ENCODE results near the gene ANKRD13A.
A peak's percentile ranks its signal among the peaks of the same experiment; 100 is the strongest.

ANKRD13A gene

DNA sequence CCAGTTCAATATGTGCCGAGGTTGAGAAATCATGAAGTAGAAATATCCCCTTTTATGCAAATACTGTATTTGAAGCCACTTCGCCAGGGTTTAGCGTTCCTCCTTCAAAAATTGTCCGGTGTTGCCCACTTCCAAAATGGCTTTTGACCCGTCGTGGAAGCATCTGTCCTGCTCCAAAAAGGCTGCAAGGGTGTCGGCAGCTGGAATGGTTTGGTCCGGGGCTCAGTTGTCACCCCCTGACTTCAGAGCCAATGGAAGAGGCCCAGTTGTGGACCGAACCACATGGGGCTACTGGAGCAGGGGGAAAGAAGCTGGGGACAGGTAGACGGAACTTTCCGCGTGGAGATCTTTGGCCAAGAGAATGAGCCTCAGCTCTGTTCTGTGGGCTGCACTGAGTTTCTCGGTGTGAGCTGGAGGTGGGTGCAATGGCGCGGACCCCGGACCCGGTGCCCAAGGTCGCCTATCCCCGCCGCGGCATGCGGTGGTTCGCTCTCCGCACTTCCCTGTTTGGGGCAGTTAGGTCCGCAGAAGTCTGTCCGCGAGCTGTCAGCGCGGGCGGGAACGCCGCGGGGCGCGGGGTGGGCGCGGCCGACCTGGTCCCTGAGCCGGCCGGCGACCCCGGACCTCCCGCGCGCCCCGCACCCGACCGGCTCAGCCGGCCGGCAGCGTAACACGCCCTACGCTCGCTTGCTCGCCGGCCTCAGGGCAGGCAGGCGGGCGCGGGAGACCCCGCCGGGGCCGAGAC is at the start of gene ANKRD13A:
Gene ANKRD13A (plus strand): TSS at position 527 of the 745 bp plus-strand sequence. CDS start 259 bp downstream, outside the sequence.
- DNase-seq, result peak; percentile 95 to 96

DNA sequence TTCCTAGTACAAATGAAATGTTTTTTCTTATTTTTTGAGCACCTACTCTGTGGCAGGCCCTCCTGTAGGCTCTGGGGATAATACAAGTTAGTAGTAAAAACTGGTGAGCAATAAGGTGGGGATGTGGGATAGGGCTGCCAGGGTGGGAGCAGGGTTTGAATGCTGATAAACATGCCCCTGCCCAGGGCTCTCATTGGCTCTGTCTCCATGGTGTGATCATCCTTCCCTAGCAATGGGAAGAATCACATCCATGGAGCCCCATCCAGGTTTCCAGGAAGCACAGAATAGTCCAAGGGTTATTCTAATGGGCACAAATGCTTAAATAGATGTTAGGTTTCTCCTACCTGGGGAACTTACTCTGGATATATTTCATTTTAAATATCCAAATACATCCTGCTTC is 48.6 kb upstream of the ANKRD13A start:
- DNase-seq, result no peak

DNA sequence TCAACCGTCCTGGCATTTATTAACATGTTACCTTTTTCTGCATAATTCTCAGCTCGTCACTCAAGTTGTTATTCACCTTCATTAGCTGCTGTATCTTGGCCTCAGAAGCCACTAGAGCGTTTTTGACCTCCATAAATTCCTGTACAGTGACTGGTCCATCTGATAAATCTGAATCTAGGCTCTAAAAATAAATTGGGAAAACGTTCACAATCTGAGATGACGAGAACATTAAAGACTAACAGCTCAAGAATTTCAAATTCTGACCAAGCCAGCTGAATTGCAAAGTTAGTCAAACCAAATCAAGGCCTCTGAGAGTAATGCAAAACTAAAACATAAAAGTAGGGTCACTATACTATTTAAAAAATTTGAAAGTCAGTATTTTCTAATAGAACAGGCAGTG is 48.1 kb upstream of the ANKRD13A start:
- no peak for DNase-seq

DNA sequence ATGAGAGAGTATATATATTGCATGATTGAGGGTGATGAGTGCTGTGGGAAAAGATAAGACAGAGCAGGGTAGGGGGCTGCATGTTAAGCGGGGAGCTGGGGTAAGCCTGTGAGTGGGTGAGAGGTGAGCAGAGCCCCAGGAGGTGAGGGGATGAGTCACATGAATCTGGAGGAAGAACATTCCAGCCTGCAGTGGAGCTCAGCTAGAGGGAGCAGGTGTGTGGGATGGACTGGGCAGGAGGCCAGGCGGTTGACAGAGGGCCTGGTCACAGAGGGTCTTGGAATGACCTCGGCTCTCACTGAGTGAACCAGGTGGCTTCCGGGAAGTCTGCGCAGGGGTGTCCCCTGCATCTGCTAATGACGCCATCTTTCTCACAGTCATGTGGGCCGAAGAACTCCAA is 47.5 kb upstream of the ANKRD13A start:
- DNase-seq, result no peak

DNA sequence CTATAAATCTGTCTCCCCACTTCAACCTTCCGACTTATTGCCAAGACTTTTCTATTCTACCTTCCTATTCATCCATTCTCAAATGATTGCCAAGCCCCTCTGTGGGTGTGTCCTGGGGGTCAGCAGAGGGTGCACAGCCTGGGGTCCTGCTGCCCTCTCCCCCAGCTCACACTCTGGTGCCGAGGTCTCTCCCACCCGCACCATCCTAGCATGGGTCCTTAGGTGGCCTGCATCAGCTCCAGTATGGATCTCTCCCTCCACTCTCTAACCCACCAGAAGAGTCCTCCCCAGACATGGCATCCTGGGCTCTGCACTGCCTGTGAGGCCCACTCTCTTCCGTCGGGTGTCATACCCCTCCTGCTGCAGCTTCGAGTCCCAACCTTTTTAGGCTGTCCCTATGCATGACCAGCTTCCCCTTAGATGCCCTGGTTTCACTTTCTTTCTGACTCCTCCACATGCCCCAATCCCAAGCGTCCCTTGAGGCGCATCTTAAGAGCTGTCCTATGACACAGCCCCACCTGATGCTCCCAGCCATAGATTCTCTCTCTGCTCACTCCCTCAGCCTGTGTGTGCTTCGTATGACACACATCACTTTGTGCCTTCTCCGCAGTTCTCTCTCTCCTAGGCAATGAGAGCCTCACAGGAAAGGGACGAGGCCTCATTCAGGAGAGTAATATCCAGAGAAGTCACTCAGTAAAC is 46.9 kb upstream of the ANKRD13A start:
- peak; percentile 9 to 17 for DNase-seq

DNA sequence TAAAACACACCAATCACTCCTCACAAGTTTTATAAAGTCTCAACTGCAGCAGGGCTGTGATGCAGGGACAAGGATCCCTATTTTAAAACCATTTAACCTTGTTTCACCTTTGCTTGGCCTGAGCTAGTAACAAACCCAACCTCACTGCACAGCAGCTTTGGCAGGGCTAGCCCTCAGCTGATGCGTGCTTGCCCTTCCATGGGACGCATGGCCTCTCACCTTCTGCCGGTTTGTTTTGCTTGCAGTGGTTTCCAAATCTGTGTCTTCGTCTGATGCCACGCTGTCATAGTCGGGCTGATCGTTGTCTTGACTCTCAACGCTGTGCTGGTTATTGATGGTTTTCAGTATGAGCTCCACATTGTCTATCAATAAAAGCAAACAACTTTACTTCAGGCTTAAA is 46.4 kb upstream of the ANKRD13A start:
- DNase-seq, result no peak

DNA sequence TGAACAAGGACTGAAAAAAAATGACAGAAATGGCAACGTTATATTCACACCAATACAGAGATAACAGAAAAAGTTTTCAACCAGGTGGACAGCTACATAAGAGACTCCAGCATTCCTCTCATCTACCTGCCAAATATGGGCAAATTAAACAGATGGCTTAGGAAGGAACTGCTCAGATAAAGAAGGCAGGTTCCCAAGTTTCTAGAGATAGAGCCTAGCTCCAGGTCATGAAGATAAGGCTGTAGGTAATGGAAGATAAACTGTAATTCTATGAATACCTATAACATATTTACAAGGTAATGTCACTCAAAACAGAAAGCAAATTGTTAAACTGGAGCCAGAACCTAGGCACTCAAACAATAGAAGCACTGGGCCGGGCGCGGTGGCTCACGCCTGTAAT is 45.6 kb upstream of the ANKRD13A start:
- DNase-seq, result no peak

DNA sequence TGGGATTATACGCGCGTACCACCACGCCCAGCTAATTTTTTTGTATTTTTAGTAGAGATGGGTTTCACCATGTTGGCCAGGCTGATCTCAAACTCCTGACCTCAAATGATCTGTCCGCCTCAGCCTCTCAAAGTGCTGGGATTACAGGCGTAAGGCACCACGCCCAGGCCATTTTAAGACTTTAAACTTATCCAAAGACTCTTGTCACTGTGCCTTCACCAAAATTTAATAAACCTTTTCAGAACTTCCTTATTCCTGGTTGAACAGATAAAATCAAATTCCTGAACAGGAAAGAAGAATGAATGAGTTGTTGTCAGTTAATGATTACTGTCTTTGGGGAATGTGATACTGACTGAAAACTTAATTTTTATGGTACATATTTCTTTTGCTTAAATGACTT is 40.9 kb upstream of the ANKRD13A start:
- DNase-seq, result no peak

DNA sequence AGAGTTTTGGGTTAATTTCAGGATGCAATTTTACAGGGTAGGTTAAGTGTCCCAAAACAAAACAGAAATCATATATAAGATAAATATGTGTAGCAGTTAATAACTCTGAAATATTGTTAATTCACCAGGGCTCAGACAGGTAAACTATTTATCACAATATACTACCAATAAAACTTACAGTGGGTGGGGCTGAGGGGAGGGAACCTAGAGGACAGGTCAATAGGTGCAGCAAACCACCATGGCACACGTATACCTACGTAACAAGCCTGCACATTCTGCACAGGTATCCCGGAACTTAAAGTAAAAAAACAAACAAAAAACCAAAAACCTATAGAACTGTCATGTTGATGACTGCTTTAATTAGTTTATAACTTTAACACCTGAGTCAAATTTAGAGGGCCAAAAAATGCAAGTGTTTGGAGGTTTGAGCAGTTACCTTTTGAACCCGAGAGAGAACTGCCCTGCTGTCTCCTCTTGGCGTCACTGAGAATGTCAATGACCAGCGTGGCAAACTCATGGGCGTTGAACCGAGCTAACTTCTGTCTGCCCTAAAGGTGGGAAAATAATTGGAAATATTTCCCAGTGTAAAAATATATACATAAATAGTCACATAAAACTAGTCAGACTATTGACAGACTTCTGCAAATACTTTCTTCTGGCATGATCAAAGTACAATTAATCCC is 39.7 kb upstream of the ANKRD13A start:
- no peak for DNase-seq

DNA sequence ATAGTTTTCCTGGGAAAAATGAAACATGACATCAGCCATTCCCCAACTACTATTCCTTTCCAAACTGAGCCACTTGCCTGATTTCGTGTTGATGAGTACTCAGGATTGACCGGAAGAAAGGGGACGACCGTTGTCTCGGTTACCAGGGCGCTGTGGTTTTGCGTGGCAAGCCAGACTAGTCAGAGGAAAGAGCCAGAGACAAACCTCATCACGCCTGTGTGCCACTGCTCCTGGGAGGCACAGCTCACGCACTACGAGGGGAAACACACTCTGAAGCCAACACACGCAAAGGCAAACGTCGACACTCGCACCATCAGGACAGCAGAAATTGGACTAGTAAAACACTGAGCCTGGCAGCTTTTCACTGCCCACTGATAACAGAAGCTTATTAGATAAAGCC is 38.0 kb upstream of the ANKRD13A start:
- DNase-seq, result no peak

DNA sequence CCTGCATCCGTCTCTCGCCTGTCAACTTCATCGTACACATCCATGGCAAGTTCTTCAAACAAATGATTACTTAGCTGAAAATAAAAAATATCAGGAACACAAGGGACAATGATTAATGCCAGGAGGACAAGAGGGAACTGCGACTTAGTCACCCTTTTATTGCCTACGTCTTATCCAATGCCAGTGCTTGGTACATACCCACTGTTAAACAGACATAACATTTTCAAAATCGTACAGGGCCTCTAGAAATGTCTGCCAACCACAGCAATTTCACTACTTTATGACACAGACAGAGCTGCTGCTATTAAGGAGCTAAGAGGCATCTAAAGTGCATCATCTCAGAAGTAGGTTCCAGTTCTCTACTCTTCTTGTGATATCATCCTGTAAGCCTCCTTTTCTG is 37.6 kb upstream of the ANKRD13A start:
- no peak for DNase-seq

DNA sequence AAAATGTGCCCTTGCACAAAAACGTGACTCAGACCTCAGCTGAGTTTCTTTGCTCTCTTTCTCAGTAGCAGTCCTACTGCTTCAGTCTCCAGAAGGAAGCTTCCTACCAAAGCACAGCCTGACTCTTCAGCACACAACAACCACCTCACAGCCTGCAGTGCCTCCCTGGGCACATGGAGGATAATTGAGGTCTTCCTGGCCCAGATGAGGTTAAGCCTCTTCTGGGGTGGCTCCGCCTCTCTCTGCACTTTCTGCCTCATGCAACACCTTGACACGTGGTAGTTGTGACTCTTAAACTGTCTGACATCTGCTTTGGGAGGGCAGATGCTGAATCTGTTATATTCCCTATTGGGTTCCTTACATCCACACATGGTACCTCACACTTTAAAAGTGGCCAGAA is 36.8 kb upstream of the ANKRD13A start:
- DNase-seq, result no peak

DNA sequence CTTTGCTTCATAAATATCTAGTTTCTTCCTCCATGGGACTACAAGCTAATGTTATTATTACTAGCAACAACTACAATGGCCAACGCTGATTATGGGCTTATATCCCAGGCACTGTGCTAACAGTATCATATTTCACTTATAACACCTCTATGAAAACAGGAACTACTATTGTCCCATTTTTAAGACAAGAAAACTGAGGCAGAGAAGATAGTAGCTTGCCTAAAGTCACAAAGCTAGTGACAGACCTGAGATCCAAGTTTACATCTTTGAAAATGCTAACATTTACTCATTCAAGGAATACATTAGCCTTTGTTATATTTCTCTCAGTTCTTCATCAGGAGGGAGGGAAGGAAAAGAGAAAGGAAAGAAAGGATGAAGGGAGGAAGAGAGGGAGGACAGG is 35.9 kb upstream of the ANKRD13A start:
- no peak for DNase-seq

DNA sequence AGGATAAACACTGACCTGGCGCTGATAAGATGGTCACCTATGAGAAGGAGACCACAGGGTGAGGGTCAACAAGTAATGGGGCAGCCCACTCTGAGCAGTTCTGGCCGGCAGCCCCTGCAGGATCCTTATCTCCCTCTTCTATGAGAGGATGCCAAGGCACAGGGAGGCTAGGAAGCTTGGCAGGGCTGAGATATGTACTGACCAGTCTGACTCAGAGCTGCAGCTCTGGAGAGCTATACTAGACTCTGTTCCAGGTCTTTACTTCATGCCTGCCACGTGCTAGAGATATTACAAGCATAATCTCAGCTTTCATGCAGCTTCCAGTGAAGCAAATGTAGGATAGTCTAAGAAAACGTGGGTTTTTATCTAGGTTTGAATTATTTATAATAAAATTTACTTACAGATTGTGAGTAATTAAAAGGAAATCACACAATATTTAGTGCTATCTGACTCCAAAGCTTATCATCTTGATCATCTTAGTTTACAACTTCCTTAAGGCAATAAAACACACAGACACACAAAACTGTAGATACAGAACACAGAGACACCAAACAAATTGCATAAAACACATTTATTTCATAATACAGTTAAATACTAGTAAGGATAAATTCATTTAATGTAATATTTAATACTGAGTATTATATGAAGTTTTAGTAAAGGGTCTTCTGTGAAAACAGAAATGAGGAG is 35.3 kb upstream of the ANKRD13A start:
- no peak for DNase-seq

DNA sequence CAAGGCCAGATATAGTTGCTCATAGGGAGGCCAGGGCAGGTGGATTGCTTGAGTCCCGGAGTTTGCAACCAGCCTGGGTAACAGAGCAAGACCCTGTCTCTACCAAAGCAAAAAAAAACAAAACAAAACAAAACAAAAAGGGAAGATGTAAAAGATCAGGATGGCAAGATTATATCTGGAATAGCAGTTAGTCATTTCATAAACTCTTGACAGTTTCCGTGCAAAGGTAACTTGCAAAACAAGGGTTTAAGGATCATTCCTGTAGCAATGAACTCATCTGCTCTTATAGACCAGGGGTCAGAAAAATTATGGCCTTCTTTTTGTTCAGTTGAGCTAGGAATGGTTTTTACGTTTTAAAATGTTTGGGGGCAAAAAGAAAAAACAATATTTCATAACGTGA is 32.7 kb upstream of the ANKRD13A start:
- DNase-seq, result no peak

DNA sequence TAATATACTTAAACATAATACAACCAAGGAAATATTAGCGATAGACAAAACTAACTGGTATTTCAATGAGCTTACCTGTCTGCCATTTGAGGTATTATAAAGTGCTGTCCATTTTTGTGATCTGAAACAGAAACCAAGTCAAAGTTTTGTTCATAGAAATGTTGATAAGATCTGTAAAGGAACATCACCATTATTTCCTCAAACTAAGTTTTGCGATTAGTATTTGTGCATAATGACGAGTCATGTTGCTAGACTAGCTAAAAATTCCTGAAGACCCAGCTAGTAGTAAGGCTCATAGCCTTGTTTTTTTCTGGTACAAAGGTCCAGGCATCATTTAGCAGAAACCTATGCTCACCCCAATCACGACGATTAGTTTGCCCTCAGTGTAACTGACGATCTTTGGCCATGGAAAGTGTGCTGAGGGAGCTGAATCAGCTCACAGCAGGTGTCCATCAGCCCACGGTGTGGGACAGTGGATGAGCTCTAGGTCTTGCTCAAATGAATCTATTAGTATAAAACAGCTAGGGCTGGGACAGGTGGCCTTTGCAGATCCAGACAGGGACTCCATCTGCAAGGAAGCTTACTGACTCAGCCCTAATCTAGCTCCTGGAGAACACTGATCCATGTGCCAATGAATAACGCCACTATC is 31.7 kb upstream of the ANKRD13A start:
- DNase-seq, result peak in 1 of 2 donors; percentile 24

DNA sequence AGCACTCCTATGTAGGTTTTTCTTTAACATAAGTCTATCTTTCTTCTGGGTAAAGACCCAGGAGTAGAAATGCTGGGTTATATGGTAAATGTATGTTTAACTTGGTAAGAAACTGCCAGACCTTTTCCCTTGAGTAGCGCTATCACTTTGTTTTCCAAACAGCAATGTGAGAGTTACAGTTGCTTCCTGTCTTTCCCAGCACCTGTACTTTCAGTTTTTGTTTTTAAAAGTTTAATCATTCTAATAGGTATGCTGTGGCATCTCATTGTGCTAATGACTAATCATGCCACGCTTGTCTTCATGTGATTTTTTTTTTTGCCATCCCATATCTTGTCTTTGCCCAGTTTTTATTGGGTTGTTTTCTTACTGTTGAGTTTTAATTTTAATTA is 31.2 kb upstream of the ANKRD13A start:
- DNase-seq, result peak in 1 of 2 donors; percentile 54

DNA sequence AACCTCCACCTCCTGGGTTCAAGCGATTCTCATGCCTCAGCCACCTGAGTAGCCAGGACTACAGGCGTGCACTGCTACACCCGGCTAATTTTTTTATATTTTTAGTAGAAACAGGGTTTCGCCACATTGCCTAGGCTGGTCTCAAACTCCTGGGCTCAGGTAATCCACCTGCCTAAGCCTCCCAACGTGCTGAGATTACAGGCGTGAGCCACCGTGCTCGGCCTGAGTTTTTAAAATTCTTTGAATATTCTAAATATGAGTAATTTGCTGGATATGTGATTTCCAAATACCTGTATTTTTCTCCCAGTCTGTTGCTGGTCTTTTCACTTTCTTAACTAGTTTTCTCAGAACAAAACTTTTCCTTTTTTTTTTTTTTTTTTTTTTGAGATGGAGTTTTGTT is 30.4 kb upstream of the ANKRD13A start:
- DNase-seq, result no peak

DNA sequence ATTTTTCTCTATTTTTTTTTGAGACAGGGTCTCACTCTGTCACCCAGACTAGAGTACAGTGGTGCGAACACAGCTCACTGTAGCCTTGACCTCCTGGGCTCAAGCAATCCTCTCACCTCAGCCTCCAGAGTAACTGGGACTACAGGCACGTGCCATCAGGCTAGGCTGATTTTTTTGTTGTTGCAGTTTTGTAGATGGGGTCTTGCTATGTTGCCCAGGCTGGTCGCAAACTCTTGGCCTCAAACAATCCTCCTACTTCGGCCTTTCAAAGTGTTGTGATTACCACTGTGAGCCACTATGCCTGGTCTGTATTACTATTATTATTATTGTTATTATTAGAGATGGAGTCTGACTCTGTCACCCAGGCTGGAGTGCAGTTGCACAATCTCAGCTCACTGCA is 26.4 kb upstream of the ANKRD13A start:
- DNase-seq, result no peak

DNA sequence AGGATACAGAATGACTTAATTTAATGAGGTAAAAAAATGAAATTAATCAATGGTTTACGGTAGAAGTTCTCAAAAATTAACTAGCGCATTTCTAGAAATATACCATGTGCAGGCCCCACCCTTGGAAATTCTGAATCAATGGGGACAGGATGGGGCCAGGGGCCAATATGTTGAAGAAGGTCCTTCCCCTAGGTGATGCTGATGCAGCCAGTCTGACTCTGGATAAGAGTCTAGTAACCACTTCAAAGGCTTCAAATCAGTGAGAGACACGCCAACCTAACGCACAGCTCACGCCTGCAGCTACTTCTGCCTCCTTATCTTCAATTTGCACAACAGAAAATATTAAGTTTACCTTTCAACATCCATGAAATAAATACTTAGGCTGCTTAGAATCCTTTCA is 17.9 kb upstream of the ANKRD13A start:
- DNase-seq, result peak; percentile 15 to 64

DNA sequence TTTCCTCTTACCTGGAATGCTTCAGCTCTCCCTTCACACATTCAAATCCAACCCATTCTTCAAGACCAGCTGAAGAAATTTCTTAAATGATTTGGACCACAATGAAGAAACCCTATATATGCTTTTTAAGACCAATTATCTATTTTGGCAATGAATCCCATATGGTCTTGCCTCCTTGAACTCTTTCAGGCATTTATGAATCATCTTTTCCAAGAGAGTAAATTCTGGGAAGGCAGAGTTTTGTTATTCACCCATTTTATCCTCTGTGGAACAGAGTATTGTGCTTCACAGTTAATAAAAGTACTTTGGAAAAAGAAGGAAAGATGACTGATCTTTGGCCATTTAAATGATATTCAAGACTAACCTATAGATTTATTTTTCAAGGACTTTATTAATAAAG is 17.0 kb upstream of the ANKRD13A start:
- DNase-seq, result no peak

DNA sequence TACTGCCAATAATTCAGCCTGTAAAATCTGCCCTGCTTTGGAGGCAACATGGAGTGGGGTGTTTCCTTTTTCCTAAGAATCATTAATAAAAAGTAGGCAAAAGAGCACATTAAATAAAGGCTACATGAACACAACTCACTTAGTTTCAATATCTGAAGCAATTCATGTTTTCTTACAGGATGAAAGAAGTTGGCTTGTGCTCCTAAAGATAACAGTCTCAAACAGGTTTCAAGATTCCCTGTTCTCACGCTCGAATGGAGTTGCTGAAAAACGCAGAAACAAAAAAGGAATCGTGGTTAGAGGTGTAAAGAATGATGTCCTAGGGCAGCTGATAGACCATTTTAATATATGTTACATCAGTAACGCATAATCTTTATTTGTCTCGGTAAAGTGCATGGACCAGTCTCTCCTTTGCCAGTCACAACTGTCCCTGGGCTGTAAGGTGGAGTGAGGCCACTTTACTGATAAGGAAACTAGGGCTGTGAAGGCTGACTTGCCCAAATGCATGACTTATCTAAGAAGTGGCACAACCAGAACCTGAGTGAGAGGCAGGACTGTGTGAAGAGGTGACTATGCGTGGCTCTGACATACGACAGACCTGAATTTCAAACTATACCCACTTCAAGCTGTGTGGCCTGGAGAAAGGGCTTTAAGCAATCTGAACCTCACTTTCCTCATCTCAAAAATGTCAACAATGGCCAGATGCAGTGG is 15.6 kb upstream of the ANKRD13A start:
- DNase-seq, result no peak

Measured in CD4-positive, alpha-beta T cell treated with Interleukin-4 for 1 hour (primary cell).